ENCODE results near the gene TREML2. TPM values are rescaled to one million over a fixed set of nuclear protein-coding genes. Genes with fewer than 3 reads are reported as not detected.

The TREML2 gene
- total RNA-seq, 1 donor = not detected

- H3K79me2 ChIP-seq (ENCODE audit: insufficient read depth, low read length) = no peaks in the 10 kb centered on the region
- H3K36me3 ChIP-seq (ENCODE audit: insufficient read depth, low read length) = no peaks in the 10 kb centered on the region
- no peaks in the 10 kb centered on the region for H3K9me3 ChIP-seq (ENCODE audit: low read depth, low read length)
- H4K20me1 ChIP-seq (ENCODE audit: insufficient read depth, low read length) = no peaks in the 10 kb centered on the region
- H2AFZ ChIP-seq (ENCODE audit: low read length) = no peak overlapping the region
- peak; percentile 89 for DNase-seq (ENCODE audit: insufficient read length, low spot score, missing footprints)
- H3K4me3 ChIP-seq (ENCODE audit: insufficient read depth, low read length) = no peak overlapping the region
- H3K27me3 ChIP-seq (ENCODE audit: insufficient read depth, low read length) = no peaks in the 10 kb centered on the region
- H3K4me2 ChIP-seq (ENCODE audit: insufficient read depth, low read length) = no peak overlapping the region
- no peaks in the 10 kb centered on the region for H3K4me1 ChIP-seq (ENCODE audit: insufficient read depth, low read length)
- H3K27ac ChIP-seq (ENCODE audit: low read depth, low read length) = no peak overlapping the region
- TF ChIP-seq CTCF (IDR thresholded peaks at IDR 0.05; ENCODE audit: extremely low read depth, low read depth, low read length) = peak; percentile 78
Measured at GRCh38 chr6:41182069-41183034, 18.6 kb downstream of the TREML2 start.

- Histone ChIP-seq H3K36me3 (ENCODE audit: insufficient read depth, low read length) (no peaks in the 10 kb centered on the region), H4K20me1 (ENCODE audit: insufficient read depth, low read length) (no peaks in the 10 kb centered on the region), H2AFZ (ENCODE audit: low read length) (no peak overlapping the region), H3K27me3 (ENCODE audit: insufficient read depth, low read length) (no peaks in the 10 kb centered on the region), H3K4me2 (ENCODE audit: insufficient read depth, low read length) (no peak overlapping the region), H3K9me3 (ENCODE audit: low read depth, low read length) (no peaks in the 10 kb centered on the region), H3K4me1 (ENCODE audit: insufficient read depth, low read length) (no peaks in the 10 kb centered on the region), H3K27ac (ENCODE audit: low read depth, low read length) (no peak overlapping the region), H3K4me3 (ENCODE audit: insufficient read depth, low read length) (no peak overlapping the region), H3K79me2 (ENCODE audit: insufficient read depth, low read length) (no peaks in the 10 kb centered on the region)
- TF ChIP-seq CTCF (IDR thresholded peaks at IDR 0.05; ENCODE audit: extremely low read depth, low read depth, low read length) = no peak
- no peak for DNase-seq (ENCODE audit: insufficient read length, low spot score, missing footprints)
Measured at GRCh38 chr6:41181566-41181965, 19.4 kb downstream of the TREML2 start.

GRCh38 chr6:41179163-41179562, 21.8 kb downstream of the TREML2 start:
- DNase-seq (ENCODE audit: insufficient read length, low spot score, missing footprints) = no peak
- H3K9me3 ChIP-seq (ENCODE audit: low read depth, low read length) = no peaks in the 10 kb centered on the region
- H3K4me2 ChIP-seq (ENCODE audit: insufficient read depth, low read length) = no peak overlapping the region
- H3K79me2 ChIP-seq (ENCODE audit: insufficient read depth, low read length) = no peaks in the 10 kb centered on the region
- H4K20me1 ChIP-seq (ENCODE audit: insufficient read depth, low read length) = no peaks in the 10 kb centered on the region
- H3K27me3 ChIP-seq (ENCODE audit: insufficient read depth, low read length) = no peaks in the 10 kb centered on the region
- H3K27ac ChIP-seq (ENCODE audit: low read depth, low read length) = no peak overlapping the region
- no peak for TF ChIP-seq CTCF (IDR thresholded peaks at IDR 0.05; ENCODE audit: extremely low read depth, low read depth, low read length)
- no peak overlapping the region for H3K4me3 ChIP-seq (ENCODE audit: insufficient read depth, low read length)
- H3K36me3 ChIP-seq (ENCODE audit: insufficient read depth, low read length) = no peaks in the 10 kb centered on the region
- H3K4me1 ChIP-seq (ENCODE audit: insufficient read depth, low read length) = no peaks in the 10 kb centered on the region
- no peak overlapping the region for H2AFZ ChIP-seq (ENCODE audit: low read length)

- no peak for DNase-seq (ENCODE audit: insufficient read length, low spot score, missing footprints)
- no peaks in the 10 kb centered on the region for H4K20me1 ChIP-seq (ENCODE audit: insufficient read depth, low read length)
- no peak overlapping the region for H3K4me2 ChIP-seq (ENCODE audit: insufficient read depth, low read length)
- no peak overlapping the region for H3K27ac ChIP-seq (ENCODE audit: low read depth, low read length)
- no peaks in the 10 kb centered on the region for H3K4me1 ChIP-seq (ENCODE audit: insufficient read depth, low read length)
- H3K79me2 ChIP-seq (ENCODE audit: insufficient read depth, low read length) = no peaks in the 10 kb centered on the region
- no peak overlapping the region for H3K4me3 ChIP-seq (ENCODE audit: insufficient read depth, low read length)
- H3K9me3 ChIP-seq (ENCODE audit: low read depth, low read length) = no peaks in the 10 kb centered on the region
- no peaks in the 10 kb centered on the region for H3K27me3 ChIP-seq (ENCODE audit: insufficient read depth, low read length)
- H2AFZ ChIP-seq (ENCODE audit: low read length) = no peak overlapping the region
- TF ChIP-seq CTCF (IDR thresholded peaks at IDR 0.05; ENCODE audit: extremely low read depth, low read depth, low read length) = no peak
- no peaks in the 10 kb centered on the region for H3K36me3 ChIP-seq (ENCODE audit: insufficient read depth, low read length)
Measured at GRCh38 chr6:41177695-41178094, 23.3 kb downstream of the TREML2 start.

All from osteoblast (primary cell).